CD4-positive, alpha-beta T cell treated with Interferon alpha-2 for 1 hour (primary cell): Measurements from ENCODE around the gene ITPRID1.
"Not testable (repeated sequence)": the region's sequence is repeated elsewhere in the genome, so short reads cannot be mapped to it uniquely, and the experiment has no call there.

ENCODE experiments used
- DNase-seq, 2 donors: peaks; one replicate each; pipeline ENCODE4 v3.0.0-alpha.2; 2020 to 2022

Gene ITPRID1

GRCh38 chr7:31513790-31514189 is at the start of gene ITPRID1:
ITPRID1 (plus strand) TSS chr7:31514090; CDS start chr7:31553025, 38,935 bp downstream.
- no peak for DNase-seq

- no peak for DNase-seq
These were observed 49.3 kb upstream of the ITPRID1 start for GRCh38 chr7:31464601-31465000.

GRCh38 chr7:31465285-31465684 is 48.6 kb upstream of the ITPRID1 start:
- no peak for DNase-seq

GRCh38 chr7:31466036-31466435 is 47.9 kb upstream of the ITPRID1 start:
- no peak for DNase-seq

GRCh38 chr7:31470883-31471282 is 43.0 kb upstream of the ITPRID1 start:
- DNase-seq: not testable (repeated sequence)

- no peak for DNase-seq
These were observed 38.5 kb upstream of the ITPRID1 start for GRCh38 chr7:31475368-31475767.

GRCh38 chr7:31476073-31476745 is 37.7 kb upstream of the ITPRID1 start:
- DNase-seq: no peak

GRCh38 chr7:31476941-31477677 is 36.8 kb upstream of the ITPRID1 start:
- DNase-seq: no peak

GRCh38 chr7:31478018-31478417 is 35.9 kb upstream of the ITPRID1 start:
- DNase-seq: no peak

GRCh38 chr7:31478721-31479120 is 35.2 kb upstream of the ITPRID1 start:
- DNase-seq: no peak

GRCh38 chr7:31487071-31487470 is 26.8 kb upstream of the ITPRID1 start:
- DNase-seq: no peak

- no peak for DNase-seq
These were observed 26.4 kb upstream of the ITPRID1 start for GRCh38 chr7:31487476-31487875.

GRCh38 chr7:31488562-31489203 is 25.2 kb upstream of the ITPRID1 start:
- DNase-seq: peak in 1 of 2 donors; percentile 4

- DNase-seq: no peak
These were observed 23.0 kb upstream of the ITPRID1 start for GRCh38 chr7:31490796-31491314.

- no peak for DNase-seq
These were observed 21.8 kb upstream of the ITPRID1 start for GRCh38 chr7:31492086-31492485.

GRCh38 chr7:31493714-31494181 is 20.1 kb upstream of the ITPRID1 start:
- DNase-seq: no peak

- DNase-seq: no peak
These were observed 19.5 kb upstream of the ITPRID1 start for GRCh38 chr7:31494421-31494820.

GRCh38 chr7:31495653-31496052 is 18.2 kb upstream of the ITPRID1 start:
- DNase-seq: no peak

- DNase-seq: no peak
These were observed 16.4 kb upstream of the ITPRID1 start for GRCh38 chr7:31497516-31497915.

GRCh38 chr7:31500656-31501055 is 13.2 kb upstream of the ITPRID1 start:
- DNase-seq: no peak

- no peak for DNase-seq
These were observed 5.1 kb upstream of the ITPRID1 start for GRCh38 chr7:31508823-31509222.

- DNase-seq: no peak
These were observed 1.7 kb upstream of the ITPRID1 start for GRCh38 chr7:31512166-31512565.

- no peak for DNase-seq
These were observed 3.0 kb downstream of the ITPRID1 start for GRCh38 chr7:31516680-31517502.
